Hepatocyte (in vitro differentiated cells): ENCODE measurements around the gene MTERF4. TPM values are rescaled to one million over a fixed set of nuclear protein-coding genes. Genes with fewer than 3 reads are reported as not detected.

Experiments used
- DNase-seq: peaks from one replicate; pipeline ENCODE4 v3.0.0-alpha.2; 2016; ENCODE audit warnings: low spot score
- H2AFZ ChIP-seq: fragments of 200-600 bp; sonication (generic); 2 replicates; pipeline ENCODE4 v1.6.0; 2016; ENCODE audit warnings: antibody characterized with exemption, mild to moderate bottlenecking
- H3K27ac ChIP-seq: fragments of 200-600 bp; sonication (generic); 2 replicates; pipeline ENCODE4 v1.5.1; 2016; ENCODE audit warnings: mild to moderate bottlenecking
- H3K27me3 ChIP-seq: fragments of 200-600 bp; sonication (generic); 2 replicates; pipeline ENCODE4 v1.6.1; 2016
- H3K36me3 ChIP-seq: fragments of 200-600 bp; sonication (generic); replicated peaks from 2 replicates; pipeline ENCODE4 v1.5.1; 2016; ENCODE audit warnings: low read depth; ENCODE audit not compliant: insufficient read depth
- H3K4me1 ChIP-seq: fragments of 200-600 bp; sonication (generic); 2 replicates; pipeline ENCODE4 v1.5.1; 2016; ENCODE audit warnings: mild to moderate bottlenecking, moderate library complexity; ENCODE audit not compliant: insufficient read depth
- H3K4me2 ChIP-seq: fragments of 200-600 bp; sonication (generic); 2 replicates; pipeline ENCODE4 v1.6.0; 2016
- H3K4me3 ChIP-seq: fragments of 200-600 bp; sonication (generic); 2 replicates; pipeline ENCODE4 v1.5.1; 2016; ENCODE audit warnings: mild to moderate bottlenecking
- H3K79me2 ChIP-seq: fragments of 200-600 bp; sonication (generic); 2 replicates; pipeline ENCODE4 v1.6.0; 2017; ENCODE audit warnings: mild to moderate bottlenecking
- H3K9me2 ChIP-seq: fragments of 200-600 bp; sonication (generic); replicated peaks from 2 replicates; pipeline ENCODE4 v1.6.0; 2017; ENCODE audit warnings: mild to moderate bottlenecking; ENCODE audit not compliant: insufficient read depth
- H3K9me3 ChIP-seq: fragments of 200-600 bp; sonication (generic); 2 replicates; pipeline ENCODE4 v1.5.1; 2016; ENCODE audit warnings: low read depth, mild to moderate bottlenecking
- H4K20me1 ChIP-seq: fragments of 200-600 bp; sonication (generic); 2 replicates; pipeline ENCODE4 v1.6.0; 2016; ENCODE audit warnings: mild to moderate bottlenecking; ENCODE audit not compliant: insufficient read depth, poor library complexity, severe bottlenecking
- EZH2 ChIP-seq: fragments of 200-600 bp; sonication (generic); IDR thresholded peaks from 2 replicates; pipeline ENCODE4 v1.6.1; 2016; ENCODE audit warnings: antibody characterized with exemption, mild to moderate bottlenecking, borderline replicate concordance
- EZH2phosphoT487 ChIP-seq: fragments of 200-600 bp; sonication (generic); IDR thresholded peaks from one replicate; pipeline ENCODE4 v1.6.1; 2018; ENCODE audit warnings: antibody characterized with exemption, mild to moderate bottlenecking, low read depth, moderate library complexity; ENCODE audit not compliant: unreplicated experiment, severe bottlenecking
- WGBS: methylation state at CpG from one replicate; pipeline ENCODE4 v1.1.6; 2016; ENCODE audit warnings: low lambda C conversion rate; ENCODE audit errors: missing lambda C conversion rate; 5-methylcytosine and 5-hydroxymethylcytosine counted together
- polyA plus RNA-seq: library from polyadenylated mRNA; unstranded; fragments of >200 nt; fragmentation: Nextera tagmentation; extraction: Ambion mirVana; gene quantifications from 2 replicates; pipeline ENCODE4 v1.2.1, GENCODE V29; 2016
- total RNA-seq: library from RNA; depleted of rRNA; stranded (reverse); fragments of >200 nt; gene quantifications from 2 replicates; pipeline ENCODE4 v1.2.3, GENCODE V29; 2014
- TF ChIP-seq, protein P1 (sequence below): fragments of 200-600 bp; sonication (generic); IDR thresholded peaks from 2 replicates; pipeline ENCODE4 v1.5.1; 2016; ENCODE audit warnings: antibody characterized with exemption, mild to moderate bottlenecking; ENCODE audit not compliant: poor library complexity

The MTERF4 gene
- total and polyA plus RNA-seq, 2 experiments from 2014 or later: 20.3 to 39.4 TPM

- Histone ChIP-seq H3K79me2 (no peaks in the 10 kb centered on the region), H3K4me2 (no peak overlapping the region), H4K20me1 (no peaks in the 10 kb centered on the region), H3K36me3 (no peaks in the 10 kb centered on the region), H2AFZ (no peak overlapping the region), H3K9me3 (no peaks in the 10 kb centered on the region), H3K9me2 (no peaks in the 10 kb centered on the region), H3K27ac (no peak overlapping the region), H3K4me3 (no peak overlapping the region), H3K27me3 (no peaks in the 10 kb centered on the region), H3K4me1 (no peaks in the 10 kb centered on the region)
- TF ChIP-seq EZH2 (no peak), EZH2phosphoT487 (no peak)
- TF ChIP-seq, protein P1, sequence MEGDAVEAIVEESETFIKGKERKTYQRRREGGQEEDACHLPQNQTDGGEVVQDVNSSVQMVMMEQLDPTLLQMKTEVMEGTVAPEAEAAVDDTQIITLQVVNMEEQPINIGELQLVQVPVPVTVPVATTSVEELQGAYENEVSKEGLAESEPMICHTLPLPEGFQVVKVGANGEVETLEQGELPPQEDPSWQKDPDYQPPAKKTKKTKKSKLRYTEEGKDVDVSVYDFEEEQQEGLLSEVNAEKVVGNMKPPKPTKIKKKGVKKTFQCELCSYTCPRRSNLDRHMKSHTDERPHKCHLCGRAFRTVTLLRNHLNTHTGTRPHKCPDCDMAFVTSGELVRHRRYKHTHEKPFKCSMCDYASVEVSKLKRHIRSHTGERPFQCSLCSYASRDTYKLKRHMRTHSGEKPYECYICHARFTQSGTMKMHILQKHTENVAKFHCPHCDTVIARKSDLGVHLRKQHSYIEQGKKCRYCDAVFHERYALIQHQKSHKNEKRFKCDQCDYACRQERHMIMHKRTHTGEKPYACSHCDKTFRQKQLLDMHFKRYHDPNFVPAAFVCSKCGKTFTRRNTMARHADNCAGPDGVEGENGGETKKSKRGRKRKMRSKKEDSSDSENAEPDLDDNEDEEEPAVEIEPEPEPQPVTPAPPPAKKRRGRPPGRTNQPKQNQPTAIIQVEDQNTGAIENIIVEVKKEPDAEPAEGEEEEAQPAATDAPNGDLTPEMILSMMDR: no peak
- no peak for DNase-seq
- WGBS: 93% methylated on average over 28 of the region's 28 CpGs
These were observed 32.9 kb downstream of the MTERF4 start for GRCh38 chr2:241068942-241069810.

DNA sequence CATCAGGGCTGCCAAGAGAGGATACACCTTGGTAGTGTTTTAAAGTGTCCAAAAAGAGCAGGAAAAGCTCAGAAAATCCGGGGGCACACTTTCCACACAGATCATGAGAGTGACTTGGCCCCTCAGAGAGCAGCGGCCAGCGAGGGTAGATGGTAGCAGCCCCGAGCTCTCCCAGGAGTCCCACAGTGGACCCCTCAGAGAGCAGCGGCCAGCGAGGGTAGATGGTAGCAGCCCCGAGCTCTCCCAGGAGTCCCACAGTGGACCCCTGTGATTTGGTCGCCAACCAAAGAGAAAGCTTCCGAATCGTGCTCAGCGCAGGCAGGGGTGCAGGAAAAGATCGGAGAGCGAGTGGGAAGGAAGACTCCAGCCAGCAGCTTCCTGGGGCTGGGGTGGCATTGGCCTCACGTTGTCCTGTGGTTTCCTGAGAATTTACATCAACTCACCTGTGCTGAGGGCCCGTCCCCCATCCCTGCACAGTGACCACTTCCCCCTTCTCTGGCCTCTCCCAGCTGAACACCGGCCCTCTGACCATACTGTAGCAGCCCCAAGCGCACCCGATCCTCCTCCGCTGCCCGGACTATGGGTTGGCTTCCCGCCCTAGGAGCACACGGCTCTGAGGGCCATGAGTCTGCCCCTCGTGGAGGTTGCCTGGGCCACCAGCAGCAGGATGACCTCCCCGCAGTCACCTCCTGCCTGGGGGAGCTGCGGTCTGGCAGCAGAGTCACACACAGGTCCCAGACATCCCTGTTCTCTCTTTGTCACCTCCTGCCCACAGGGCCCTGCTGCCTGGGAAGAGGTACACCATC, 33.7 kb downstream of the MTERF4 start:
- WGBS: 86% methylated on average over 24 of the region's 25 CpGs
- H4K20me1 ChIP-seq: no peaks in the 10 kb centered on the region
- no peak for DNase-seq
- no peak overlapping the region for H3K27ac ChIP-seq
- H3K79me2 ChIP-seq: no peaks in the 10 kb centered on the region
- no peak overlapping the region for H2AFZ ChIP-seq
- H3K9me2 ChIP-seq: no peaks in the 10 kb centered on the region
- H3K36me3 ChIP-seq: no peaks in the 10 kb centered on the region
- no peak for TF ChIP-seq EZH2phosphoT487
- TF ChIP-seq EZH2: no peak
- TF ChIP-seq, protein P1: no peak
- no peak overlapping the region for H3K4me3 ChIP-seq
- no peaks in the 10 kb centered on the region for H3K27me3 ChIP-seq
- no peak overlapping the region for H3K4me2 ChIP-seq
- H3K4me1 ChIP-seq: no peaks in the 10 kb centered on the region
- no peaks in the 10 kb centered on the region for H3K9me3 ChIP-seq

- H3K9me2 ChIP-seq: no peaks in the 10 kb centered on the region
- no peaks in the 10 kb centered on the region for H3K9me3 ChIP-seq
- H2AFZ ChIP-seq: no peak overlapping the region
- no peak overlapping the region for H3K27ac ChIP-seq
- TF ChIP-seq, protein P1: no peak
- TF ChIP-seq EZH2: no peak
- TF ChIP-seq EZH2phosphoT487: no peak
- H3K79me2 ChIP-seq: no peaks in the 10 kb centered on the region
- WGBS: 94% methylated on average over 18 of the region's 21 CpGs
- no peaks in the 10 kb centered on the region for H3K27me3 ChIP-seq
- no peaks in the 10 kb centered on the region for H3K36me3 ChIP-seq
- no peaks in the 10 kb centered on the region for H3K4me1 ChIP-seq
- H3K4me3 ChIP-seq: no peak overlapping the region
- H3K4me2 ChIP-seq: no peak overlapping the region
- DNase-seq: no peak
- H4K20me1 ChIP-seq: no peaks in the 10 kb centered on the region
These were observed 34.5 kb downstream of the MTERF4 start for GRCh38 chr2:241067501-241068135.
